Epithelial cell of proximal tubule (primary cell): ENCODE data around the gene NPAS1. TPM values are rescaled to one million over a fixed set of nuclear protein-coding genes. Genes with fewer than 3 reads are reported as not detected.

Source experiments
- DNase-seq: peaks from one replicate; pipeline ENCODE4 v3.0.0-alpha.2; 2011; ENCODE audit warnings: low read depth
- H3K4me3 ChIP-seq: 2 replicates; pipeline ENCODE4 v1.5.1; 2011; ENCODE audit warnings: low read depth, mild to moderate bottlenecking, low read length
- total RNA-seq: library from RNA; depleted of rRNA; stranded (reverse); fragments of >200 nt; gene quantifications from 2 replicates; pipeline ENCODE4 v1.2.3, GENCODE V29; 2015
- TF ChIP-seq, protein P1 (sequence below): conservative IDR thresholded peaks from 2 replicates; pipeline ENCODE4 v1.5.1; 2012; ENCODE audit warnings: low read depth, mild to moderate bottlenecking, low read length

NPAS1 gene
- total RNA-seq, 1 donor from 2014 or later, result 0.63 TPM

DNA sequence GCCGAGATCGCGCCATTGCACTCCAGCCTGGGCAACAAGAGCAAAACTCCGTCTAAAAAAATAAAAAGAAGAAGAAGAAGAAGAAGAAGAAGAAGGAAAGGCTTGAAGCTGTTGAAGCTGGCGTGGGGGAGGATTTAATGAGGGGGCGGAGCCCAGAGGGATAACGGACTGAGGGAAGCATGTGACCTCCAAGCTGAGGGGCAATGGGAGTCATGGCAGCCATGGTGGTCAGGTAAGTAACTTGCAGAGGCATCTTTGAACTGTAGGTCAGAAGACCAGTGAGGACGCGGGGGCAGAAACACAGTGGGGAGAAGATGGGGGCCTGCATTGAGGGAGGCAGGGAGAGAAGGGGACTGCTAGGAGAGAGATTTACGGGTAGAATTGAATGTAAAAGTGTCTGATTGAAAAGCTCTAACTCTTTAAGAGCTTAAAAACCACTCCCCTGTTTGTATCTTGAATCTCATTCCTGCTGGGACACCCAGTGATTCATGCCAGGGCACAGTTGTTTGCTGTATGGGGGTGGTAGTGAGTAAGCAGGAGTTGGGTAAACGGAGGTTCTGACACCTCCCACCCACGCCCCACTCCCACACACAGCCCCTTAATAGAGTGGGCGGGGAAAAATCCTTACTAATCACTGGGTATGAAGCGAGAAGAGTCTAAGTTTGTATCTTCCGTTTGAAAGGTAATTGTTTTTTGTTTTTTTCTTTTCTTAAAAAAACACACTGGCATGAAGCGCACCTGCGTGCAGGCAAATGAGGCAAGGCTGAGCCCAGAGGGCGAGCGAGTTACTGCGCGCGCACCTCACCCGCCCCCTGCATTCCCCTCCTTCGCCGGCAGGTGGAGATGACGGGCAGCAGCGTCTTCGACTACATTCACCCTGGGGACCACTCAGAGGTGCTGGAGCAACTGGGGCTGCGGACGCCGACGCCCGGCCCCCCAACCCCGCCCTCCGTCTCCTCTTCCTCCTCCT is 15.8 kb downstream of the NPAS1 start:
- H3K4me3 ChIP-seq, result peak overlapping the region; percentile 60
- DNase-seq, result peak; percentile 64
- TF ChIP-seq, protein P1, sequence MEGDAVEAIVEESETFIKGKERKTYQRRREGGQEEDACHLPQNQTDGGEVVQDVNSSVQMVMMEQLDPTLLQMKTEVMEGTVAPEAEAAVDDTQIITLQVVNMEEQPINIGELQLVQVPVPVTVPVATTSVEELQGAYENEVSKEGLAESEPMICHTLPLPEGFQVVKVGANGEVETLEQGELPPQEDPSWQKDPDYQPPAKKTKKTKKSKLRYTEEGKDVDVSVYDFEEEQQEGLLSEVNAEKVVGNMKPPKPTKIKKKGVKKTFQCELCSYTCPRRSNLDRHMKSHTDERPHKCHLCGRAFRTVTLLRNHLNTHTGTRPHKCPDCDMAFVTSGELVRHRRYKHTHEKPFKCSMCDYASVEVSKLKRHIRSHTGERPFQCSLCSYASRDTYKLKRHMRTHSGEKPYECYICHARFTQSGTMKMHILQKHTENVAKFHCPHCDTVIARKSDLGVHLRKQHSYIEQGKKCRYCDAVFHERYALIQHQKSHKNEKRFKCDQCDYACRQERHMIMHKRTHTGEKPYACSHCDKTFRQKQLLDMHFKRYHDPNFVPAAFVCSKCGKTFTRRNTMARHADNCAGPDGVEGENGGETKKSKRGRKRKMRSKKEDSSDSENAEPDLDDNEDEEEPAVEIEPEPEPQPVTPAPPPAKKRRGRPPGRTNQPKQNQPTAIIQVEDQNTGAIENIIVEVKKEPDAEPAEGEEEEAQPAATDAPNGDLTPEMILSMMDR, result peak; percentile 79

DNA sequence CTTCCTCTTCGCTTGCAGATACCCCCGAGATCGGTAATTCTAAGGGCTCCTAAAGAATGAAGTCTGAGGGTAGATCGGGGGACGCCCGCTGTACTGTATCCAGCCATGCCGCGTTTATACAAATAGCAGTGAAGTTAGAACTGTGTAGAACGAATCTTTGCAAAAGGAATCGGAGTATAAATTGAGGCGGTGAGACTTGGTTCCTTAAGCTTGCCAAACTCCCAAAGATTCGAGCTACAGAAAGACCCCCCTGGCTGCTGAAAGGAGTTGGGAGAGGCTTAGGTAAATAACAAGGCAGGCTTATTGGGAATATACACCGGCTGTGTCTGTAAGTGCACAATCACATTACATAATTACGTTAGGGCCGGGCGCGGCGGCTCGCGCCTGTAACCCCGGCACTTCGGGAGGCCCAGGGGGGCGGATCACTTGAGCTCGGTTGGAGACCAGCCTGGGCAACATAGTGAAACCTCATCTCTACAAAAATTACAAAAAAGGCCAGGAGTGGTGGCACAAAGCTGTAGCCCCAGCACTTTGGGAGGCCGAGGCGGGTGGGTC is 16.5 kb downstream of the NPAS1 start:
- TF ChIP-seq, protein P1, result no peak
- H3K4me3 ChIP-seq, result peak overlapping the region; percentile 60
- no peak for DNase-seq

DNA sequence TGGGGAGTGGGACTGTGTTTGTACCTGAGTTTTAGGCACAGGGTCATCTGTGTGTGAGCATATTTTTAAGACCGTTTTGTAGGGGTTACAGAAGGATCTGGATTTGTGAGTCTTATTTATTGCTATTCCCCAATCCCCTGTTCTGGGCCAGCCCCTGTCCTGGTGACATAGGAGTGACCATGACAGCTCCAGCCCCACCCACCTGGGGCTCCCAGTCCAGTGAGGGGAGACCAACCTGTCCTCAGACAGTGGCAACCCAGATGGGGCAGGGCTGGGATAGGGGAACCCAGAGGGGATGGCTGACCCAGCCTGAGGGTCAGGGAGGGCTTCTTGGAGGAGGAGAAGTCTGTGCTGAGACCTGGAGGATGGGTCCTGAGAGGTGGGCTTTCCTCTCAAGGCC is 18.1 kb downstream of the NPAS1 start:
- H3K4me3 ChIP-seq, result no peak overlapping the region
- TF ChIP-seq, protein P1, result no peak
- no peak for DNase-seq

DNA sequence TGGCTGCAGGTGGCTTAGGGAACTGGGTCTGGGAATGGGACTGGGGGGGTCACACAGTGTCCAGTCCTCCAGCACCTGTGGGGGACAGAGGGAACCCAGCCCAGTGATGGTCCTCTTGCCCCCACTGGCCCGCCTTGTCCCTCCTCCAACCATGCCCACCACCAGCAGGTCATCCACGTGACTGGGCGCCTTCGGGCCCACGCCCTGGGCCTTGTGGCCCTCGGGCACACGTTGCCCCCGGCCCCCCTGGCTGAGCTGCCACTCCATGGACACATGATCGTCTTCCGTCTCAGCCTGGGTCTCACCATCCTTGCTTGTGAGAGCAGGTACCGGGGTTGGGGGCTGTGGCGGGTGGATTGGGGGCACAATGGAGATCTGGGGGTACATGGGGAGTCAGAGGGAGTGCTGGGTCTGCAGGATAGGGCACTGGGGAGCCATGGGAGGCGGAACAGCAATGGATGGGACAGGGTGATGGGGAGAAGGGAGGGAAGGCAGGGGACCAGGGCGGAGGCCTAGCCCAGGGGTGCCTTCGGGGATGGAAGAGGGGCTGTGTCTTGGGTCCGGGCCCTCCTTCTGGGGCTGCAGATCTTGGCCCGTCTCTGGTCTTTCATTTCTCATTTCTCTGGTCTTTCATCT is 19.7 kb downstream of the NPAS1 start:
- DNase-seq, result no peak
- H3K4me3 ChIP-seq, result no peak overlapping the region
- TF ChIP-seq, protein P1, result no peak

DNA sequence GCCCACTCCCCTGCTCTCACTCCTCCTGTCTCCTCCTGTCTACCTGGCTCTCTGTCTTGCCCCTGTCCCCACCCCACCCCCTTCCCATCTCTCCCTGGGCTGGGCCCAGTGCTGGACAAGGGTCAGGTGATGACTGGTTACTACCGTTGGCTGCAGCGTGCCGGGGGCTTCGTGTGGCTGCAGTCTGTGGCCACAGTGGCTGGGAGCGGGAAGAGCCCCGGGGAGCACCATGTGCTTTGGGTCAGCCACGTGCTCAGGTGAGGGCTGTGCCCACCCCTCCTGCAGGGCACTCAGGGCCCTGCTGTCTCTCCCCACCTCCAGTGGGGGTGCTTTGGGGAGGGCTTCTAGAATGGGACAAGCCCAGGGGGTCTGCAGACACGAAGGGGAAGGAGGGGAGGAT is 21.2 kb downstream of the NPAS1 start:
- TF ChIP-seq, protein P1, result no peak
- DNase-seq, result no peak
- no peak overlapping the region for H3K4me3 ChIP-seq

DNA sequence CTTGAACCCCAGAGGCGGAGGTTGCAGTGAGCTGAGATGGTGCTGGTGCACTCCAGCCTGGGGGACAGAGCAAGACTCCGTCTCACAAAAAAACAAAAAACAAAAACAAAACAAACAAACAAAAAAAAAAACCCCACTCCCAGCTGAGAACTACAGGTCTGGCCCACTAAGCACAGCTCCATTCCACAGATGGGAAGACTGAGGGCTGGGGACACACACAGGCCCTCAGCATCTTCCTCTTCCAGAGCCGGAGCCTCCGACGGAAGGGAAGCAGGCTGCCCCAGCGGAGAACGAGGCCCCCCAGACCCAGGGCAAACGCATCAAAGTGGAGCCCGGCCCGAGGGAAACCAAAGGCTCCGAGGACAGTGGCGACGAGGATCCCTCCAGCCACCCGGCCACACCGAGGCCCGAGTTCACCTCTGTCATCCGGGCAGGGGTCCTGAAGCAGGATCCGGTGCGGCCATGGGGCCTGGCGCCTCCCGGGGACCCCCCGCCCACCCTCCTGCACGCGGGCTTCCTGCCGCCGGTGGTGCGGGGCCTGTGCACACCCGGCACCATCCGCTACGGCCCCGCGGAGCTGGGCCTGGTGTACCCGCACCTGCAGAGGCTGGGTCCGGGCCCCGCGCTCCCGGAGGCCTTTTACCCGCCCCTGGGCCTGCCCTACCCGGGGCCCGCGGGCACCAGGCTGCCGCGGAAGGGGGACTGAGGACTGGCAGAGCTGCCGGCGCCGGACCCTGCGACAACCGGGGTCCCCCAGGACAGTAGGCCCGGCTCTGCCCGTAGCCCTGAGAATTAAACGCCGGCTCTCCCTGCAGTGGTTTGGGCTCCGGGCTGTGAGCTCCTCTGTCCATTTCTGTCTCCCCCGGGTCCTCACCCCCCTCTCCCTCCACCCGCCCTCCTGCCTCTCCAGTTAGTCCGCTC is 25.6 kb downstream of the NPAS1 start:
- no peak overlapping the region for H3K4me3 ChIP-seq
- TF ChIP-seq, protein P1, result no peak
- no peak for DNase-seq
